DOHH2 (cell line): Measurements from ENCODE around the gene ZPR1.

Source experiments
- H3F3A ChIP-seq: fragments of 200-600 bp; sonication (generic), shearing (Covaris generic); 2 replicates; pipeline ENCODE4 v1.6.0; 2016; ENCODE audit warnings: antibody characterized with exemption, mild to moderate bottlenecking; ENCODE audit not compliant: control insufficient read depth, insufficient read depth
- H3K27ac ChIP-seq: fragments of 200-600 bp; sonication (generic); 2 replicates; pipeline ENCODE4 v1.5.1; 2014; ENCODE audit warnings: low read depth, mild to moderate bottlenecking, low read length, moderate library complexity
- H3K27me3 ChIP-seq: fragments of 200-600 bp; sonication (generic); 2 replicates; pipeline ENCODE4 v1.6.1; 2014; ENCODE audit warnings: mild to moderate bottlenecking, low read length, mixed read lengths; ENCODE audit not compliant: control insufficient read depth
- H3K36me3 ChIP-seq: fragments of 200-600 bp; sonication (generic); 2 replicates; pipeline ENCODE4 v1.6.1; 2014; ENCODE audit warnings: mild to moderate bottlenecking, low read length, moderate library complexity, mixed read lengths; ENCODE audit not compliant: control insufficient read depth
- H3K4me1 ChIP-seq: fragments of 200-600 bp; sonication (generic); 2 replicates; pipeline ENCODE4 v1.6.1; 2014; ENCODE audit warnings: mild to moderate bottlenecking, low read length, mixed read lengths; ENCODE audit not compliant: control insufficient read depth
- H3K4me2 ChIP-seq: fragments of 200-600 bp; sonication (generic); 2 replicates; pipeline ENCODE4 v1.6.0; 2014; ENCODE audit warnings: mild to moderate bottlenecking, low read length, moderate library complexity
- H3K4me3 ChIP-seq: fragments of 200-600 bp; sonication (generic); 2 replicates; pipeline ENCODE4 v1.5.1; 2014; ENCODE audit warnings: mild to moderate bottlenecking, low read length, mixed read lengths
- H3K79me2 ChIP-seq: fragments of 200-600 bp; sonication (generic); 2 replicates; pipeline ENCODE4 v1.6.1; 2014; ENCODE audit warnings: mild to moderate bottlenecking, low read length, mixed read lengths; ENCODE audit not compliant: control insufficient read depth
- H3K9me2 ChIP-seq: fragments of 200-600 bp; sonication (generic); replicated peaks from 2 replicates; pipeline ENCODE4 v1.6.1; 2014; ENCODE audit warnings: mild to moderate bottlenecking, low read length, mixed read lengths; ENCODE audit not compliant: control insufficient read depth
- H3K9me3 ChIP-seq: fragments of 200-600 bp; sonication (generic); 2 replicates; pipeline ENCODE4 v1.6.1; 2014; ENCODE audit warnings: antibody characterized with exemption, low read length, mixed read lengths; ENCODE audit not compliant: control insufficient read depth, insufficient read depth
- H4K20me1 ChIP-seq: fragments of 200-600 bp; sonication (generic); 2 replicates; pipeline ENCODE4 v1.6.0; 2014; ENCODE audit warnings: low read depth, mild to moderate bottlenecking, antibody characterized with exemption, low read length, moderate library complexity; ENCODE audit not compliant: control insufficient read depth, insufficient read depth
- CTCF ChIP-seq: fragments of 200-600 bp; sonication (generic); IDR thresholded peaks from one replicate; pipeline ENCODE4 v1.5.1; 2014; ENCODE audit warnings: antibody characterized with exemption, mild to moderate bottlenecking, low read depth, low read length; ENCODE audit not compliant: poor library complexity, severe bottlenecking
- EZH2phosphoT487 ChIP-seq: fragments of 200-600 bp; sonication (generic); IDR thresholded peaks from 2 replicates; pipeline ENCODE4 v1.6.1; 2017; ENCODE audit warnings: borderline replicate concordance, mild to moderate bottlenecking, antibody characterized with exemption, low read length, moderate library complexity, mixed read lengths

ZPR1 gene

GRCh38 chr11:116787786-116788486 lies at the start of gene ZPR1:
TSS of gene ZPR1 (minus strand) at chr11:116788023. CDS start at chr11:116787990, 33 bp downstream.
- Histone ChIP-seq H3K9me2 (no peaks in the 10 kb centered on the region), H3F3A (no peaks in the 10 kb centered on the region), H3K27ac (no peak within 1 kb of the TSS), H3K79me2 (peaks cover 28% of the 10 kb centered on the region), H3K4me1 (peaks cover 21% of the 10 kb centered on the region), H3K4me2 (peak within 1 kb of the TSS; percentile 77), H3K4me3 (peak within 1 kb of the TSS; percentile 95), H3K27me3 (no peaks in the 10 kb centered on the region), H3K9me3 (no peaks in the 10 kb centered on the region), H3K36me3 (peaks cover 48% of the 10 kb centered on the region), H4K20me1 (no peaks in the 10 kb centered on the region)
- TF ChIP-seq EZH2phosphoT487 (no peak), CTCF (no peak)

GRCh38 chr11:116836632-116836991 lies 48.8 kb upstream of the ZPR1 start:
- TF ChIP-seq EZH2phosphoT487 (no peak), CTCF (no peak)
- no peaks in the 10 kb centered on the region for H4K20me1 ChIP-seq
- peaks cover 13% of the 10 kb centered on the region for H3K4me1 ChIP-seq
- H3K4me2 ChIP-seq = peak overlapping the region; percentile 91; the same call in 1 of the 2 replicates
- no peak overlapping the region for H3K4me3 ChIP-seq
- no peaks in the 10 kb centered on the region for H3K9me3 ChIP-seq
- H3K27ac ChIP-seq = no peak overlapping the region
- H3F3A ChIP-seq = no peaks in the 10 kb centered on the region
- no peaks in the 10 kb centered on the region for H3K36me3 ChIP-seq
- H3K27me3 ChIP-seq = no peaks in the 10 kb centered on the region
- H3K9me2 ChIP-seq = no peaks in the 10 kb centered on the region
- no peaks in the 10 kb centered on the region for H3K79me2 ChIP-seq

- Histone ChIP-seq H3K9me2 (no peaks in the 10 kb centered on the region), H3K9me3 (no peaks in the 10 kb centered on the region), H3K36me3 (no peaks in the 10 kb centered on the region), H3K4me1 (peaks cover 13% of the 10 kb centered on the region), H3K79me2 (no peaks in the 10 kb centered on the region), H3K27me3 (no peaks in the 10 kb centered on the region), H3K4me3 (peak overlapping the region; percentile 77), H3F3A (no peaks in the 10 kb centered on the region), H3K27ac (no peak overlapping the region), H4K20me1 (no peaks in the 10 kb centered on the region), H3K4me2 (peak overlapping the region; percentile 91)
- TF ChIP-seq EZH2phosphoT487 (no peak), CTCF (peak; percentile 76)
Observed at GRCh38 chr11:116835791-116836631, 48.2 kb upstream of the ZPR1 start.
